Measurements from ENCODE around the gene RASGRP4. TPM values are rescaled to one million over a fixed set of nuclear protein-coding genes. Genes with fewer than 3 reads are reported as not detected.

RASGRP4 gene
- total and polyA plus RNA-seq, 2 donors from 2014 or later, result 0.80 to 3.6 TPM

DNA sequence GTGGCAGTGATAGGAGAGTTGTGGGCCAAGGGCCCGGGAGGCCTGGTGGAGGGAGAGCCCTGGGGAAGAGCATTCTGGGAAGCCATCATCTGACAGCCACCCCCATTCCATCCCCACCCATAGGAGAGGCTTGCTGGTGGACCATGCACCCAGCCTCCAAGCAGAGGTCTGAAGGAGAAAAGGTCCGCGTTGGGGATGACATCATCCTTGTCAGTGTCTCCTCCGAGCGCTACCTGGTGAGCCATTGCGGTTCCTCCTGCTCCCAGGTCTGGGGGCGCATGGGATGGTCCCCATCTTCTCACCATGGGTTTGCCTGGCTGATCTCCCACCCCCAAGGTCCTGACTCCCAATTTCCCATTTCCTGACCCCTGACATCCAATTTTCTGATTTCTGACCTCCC lies 18.0 kb upstream of the RASGRP4 start:
- TF ChIP-seq, protein P1, sequence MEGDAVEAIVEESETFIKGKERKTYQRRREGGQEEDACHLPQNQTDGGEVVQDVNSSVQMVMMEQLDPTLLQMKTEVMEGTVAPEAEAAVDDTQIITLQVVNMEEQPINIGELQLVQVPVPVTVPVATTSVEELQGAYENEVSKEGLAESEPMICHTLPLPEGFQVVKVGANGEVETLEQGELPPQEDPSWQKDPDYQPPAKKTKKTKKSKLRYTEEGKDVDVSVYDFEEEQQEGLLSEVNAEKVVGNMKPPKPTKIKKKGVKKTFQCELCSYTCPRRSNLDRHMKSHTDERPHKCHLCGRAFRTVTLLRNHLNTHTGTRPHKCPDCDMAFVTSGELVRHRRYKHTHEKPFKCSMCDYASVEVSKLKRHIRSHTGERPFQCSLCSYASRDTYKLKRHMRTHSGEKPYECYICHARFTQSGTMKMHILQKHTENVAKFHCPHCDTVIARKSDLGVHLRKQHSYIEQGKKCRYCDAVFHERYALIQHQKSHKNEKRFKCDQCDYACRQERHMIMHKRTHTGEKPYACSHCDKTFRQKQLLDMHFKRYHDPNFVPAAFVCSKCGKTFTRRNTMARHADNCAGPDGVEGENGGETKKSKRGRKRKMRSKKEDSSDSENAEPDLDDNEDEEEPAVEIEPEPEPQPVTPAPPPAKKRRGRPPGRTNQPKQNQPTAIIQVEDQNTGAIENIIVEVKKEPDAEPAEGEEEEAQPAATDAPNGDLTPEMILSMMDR (IDR thresholded peaks at IDR 0.05; ENCODE audit: borderline replicate concordance, extremely low read depth, insufficient read depth), result no peak
- Histone ChIP-seq H3K4me3 (ENCODE audit: low read length in 3 of 3) (no peak overlapping the region), H3K9me3 (ENCODE audit: control insufficient read depth in 2 of 3, insufficient read depth in 1 of 3, low read length in 3 of 3) (no peaks in the 10 kb centered on the region), H3K9ac (ENCODE audit: low read length in 3 of 3) (no peak overlapping the region), H3K4me1 (ENCODE audit: control insufficient read depth in 2 of 3, insufficient read depth in 2 of 3, low read depth in 1 of 3, low read length in 3 of 3) (no peaks in the 10 kb centered on the region), H3K27me3 (ENCODE audit: control insufficient read depth, insufficient read depth, low read length) (no peaks in the 10 kb centered on the region), H3K36me3 (ENCODE audit: control insufficient read depth in 2 of 3, insufficient read depth in 3 of 3, low read length in 3 of 3) (no peaks in the 10 kb centered on the region), H3K27ac (ENCODE audit: low read depth in 2 of 2, low read length in 2 of 2) (no peak overlapping the region)
- FAIRE-seq (no peak), DNase-seq (no peak)
- intact Hi-C loops (cut with DNase I), result no loop called here

DNA sequence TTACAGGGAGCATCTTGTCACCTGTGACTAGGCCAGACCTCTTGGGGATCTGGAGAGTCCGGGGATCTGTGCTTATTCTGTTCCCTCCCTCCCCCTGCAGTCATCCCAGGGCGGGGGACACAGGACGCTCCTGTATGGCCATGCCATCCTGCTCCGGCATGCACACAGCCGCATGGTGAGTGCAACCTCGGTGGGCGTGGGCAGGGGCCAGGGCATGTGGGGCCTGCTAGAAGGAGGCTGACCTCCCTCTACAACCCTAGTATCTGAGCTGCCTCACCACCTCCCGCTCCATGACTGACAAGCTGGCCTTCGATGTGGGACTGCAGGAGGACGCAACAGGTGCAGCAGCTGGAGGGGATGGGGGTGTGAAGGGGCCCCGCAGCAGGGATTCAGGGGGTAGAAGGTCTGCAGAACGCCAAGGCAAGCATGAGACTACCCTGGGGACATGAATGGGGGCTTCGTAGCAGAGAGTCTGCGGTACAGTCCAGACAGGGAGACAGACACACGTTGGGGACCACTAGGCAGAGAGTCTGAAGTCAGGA lies 17.5 kb upstream of the RASGRP4 start:
- H3K9me3 ChIP-seq (ENCODE audit: control insufficient read depth in 2 of 3, insufficient read depth in 1 of 3, low read length in 3 of 3), result no peaks in the 10 kb centered on the region
- intact Hi-C loops (cut with DNase I), result no loop called here
- DNase-seq (no peak), FAIRE-seq (no peak)
- no peak overlapping the region for H3K4me3 ChIP-seq (ENCODE audit: low read length in 3 of 3)
- H3K9ac ChIP-seq (ENCODE audit: low read length in 3 of 3), result no peak overlapping the region
- H3K4me1 ChIP-seq (ENCODE audit: control insufficient read depth in 2 of 3, insufficient read depth in 2 of 3, low read depth in 1 of 3, low read length in 3 of 3), result no peaks in the 10 kb centered on the region
- TF ChIP-seq, protein P1 (IDR thresholded peaks at IDR 0.05; ENCODE audit: borderline replicate concordance, extremely low read depth, insufficient read depth), result no peak
- no peaks in the 10 kb centered on the region for H3K27me3 ChIP-seq (ENCODE audit: control insufficient read depth, insufficient read depth, low read length)
- no peak overlapping the region for H3K27ac ChIP-seq (ENCODE audit: low read depth in 2 of 2, low read length in 2 of 2)
- no peaks in the 10 kb centered on the region for H3K36me3 ChIP-seq (ENCODE audit: control insufficient read depth in 2 of 3, insufficient read depth in 3 of 3, low read length in 3 of 3)

DNA sequence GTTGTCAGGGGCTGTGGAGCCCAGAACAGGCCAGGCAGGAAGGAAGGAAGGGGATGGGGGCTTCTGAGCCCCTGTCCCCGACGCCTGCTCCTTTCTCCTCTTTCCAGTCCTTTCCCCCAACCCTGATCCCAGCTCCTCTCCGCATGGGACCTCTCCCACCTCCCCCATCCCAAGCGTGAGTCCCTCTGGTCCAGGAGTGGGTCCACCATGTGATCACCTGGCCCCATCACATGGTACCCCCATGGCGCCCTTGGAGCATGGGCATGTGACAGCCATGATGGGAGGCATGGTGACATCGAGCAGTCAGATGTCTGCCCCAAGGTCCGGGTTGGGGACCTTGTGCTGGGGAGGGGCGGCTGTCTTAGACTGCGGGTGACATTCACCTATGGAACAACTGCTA lies 16.7 kb upstream of the RASGRP4 start:
- Histone ChIP-seq H3K27me3 (ENCODE audit: control insufficient read depth, insufficient read depth, low read length) (no peaks in the 10 kb centered on the region), H3K4me3 (ENCODE audit: low read length in 3 of 3) (no peak overlapping the region), H3K27ac (ENCODE audit: low read depth in 2 of 2, low read length in 2 of 2) (no peak overlapping the region), H3K9ac (ENCODE audit: low read length in 3 of 3) (no peak overlapping the region), H3K9me3 (ENCODE audit: control insufficient read depth in 2 of 3, insufficient read depth in 1 of 3, low read length in 3 of 3) (no peaks in the 10 kb centered on the region), H3K36me3 (ENCODE audit: control insufficient read depth in 2 of 3, insufficient read depth in 3 of 3, low read length in 3 of 3) (no peaks in the 10 kb centered on the region), H3K4me1 (ENCODE audit: control insufficient read depth in 2 of 3, insufficient read depth in 2 of 3, low read depth in 1 of 3, low read length in 3 of 3) (no peaks in the 10 kb centered on the region)
- TF ChIP-seq, protein P1 (IDR thresholded peaks at IDR 0.05; ENCODE audit: borderline replicate concordance, extremely low read depth, insufficient read depth), result no peak
- intact Hi-C loops (cut with DNase I), result no loop called here
- FAIRE-seq (no peak), DNase-seq (no peak)

Measured in kidney (tissue), 14 donors.